Stimulated activated CD8-positive, alpha-beta memory T cell treated with anti-CD3 and anti-CD28 coated beads, Interleukin-7, amount 100 ng/mL, for 1 hour (primary cell): ENCODE data around the gene C1orf52.

ENCODE experiments used
- DNase-seq, 2 donors: peaks; one replicate each; pipeline ENCODE4 v3.0.0-alpha.2; 2020; ENCODE audit warnings: low read depth in 2 of 2

The C1orf52 gene

DNA sequence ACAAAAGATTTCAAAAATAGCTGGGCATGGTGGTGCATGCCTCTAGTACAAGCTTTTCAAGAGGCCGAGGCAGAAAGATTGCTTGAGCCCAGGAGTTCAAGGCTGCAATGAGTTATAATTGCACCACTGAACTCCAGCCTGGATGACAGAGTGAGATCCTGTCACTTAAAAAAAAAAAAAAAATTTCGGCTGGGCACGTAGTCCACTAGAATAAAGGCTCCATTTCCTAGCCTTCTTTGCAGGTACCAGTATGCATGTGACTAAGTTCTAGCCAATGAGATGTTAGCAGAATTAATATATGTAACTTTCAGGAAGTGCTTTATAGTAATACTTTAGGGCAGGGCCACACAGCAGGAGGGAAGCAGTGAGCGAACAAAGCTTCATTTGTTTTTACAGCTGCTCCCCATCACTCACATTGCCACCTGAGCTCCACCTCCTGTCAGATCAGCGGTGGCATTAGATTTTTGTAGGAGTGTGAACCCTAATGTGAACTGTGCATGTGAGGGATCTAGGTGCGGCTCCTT lies 29.8 kb downstream of the C1orf52 start:
- no peak for DNase-seq

DNA sequence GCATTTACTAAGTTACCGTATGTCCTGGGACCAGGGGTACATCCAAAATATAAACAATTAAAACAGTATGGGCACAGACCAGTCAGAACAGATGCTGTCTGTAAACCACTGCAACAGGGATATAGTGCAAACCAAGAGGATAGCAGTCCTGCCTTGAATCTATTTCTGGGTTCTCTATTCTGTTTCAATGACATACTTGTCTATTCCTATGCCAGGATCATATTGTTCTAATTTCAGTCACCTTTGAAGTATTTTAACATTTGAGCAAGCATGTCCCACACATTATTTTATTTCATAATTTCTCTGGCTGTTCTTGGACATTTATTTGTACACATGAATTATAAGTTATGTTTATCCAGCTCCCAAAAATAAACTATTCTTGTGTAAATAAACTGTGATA lies 30.5 kb downstream of the C1orf52 start:
- no peak for DNase-seq

DNA sequence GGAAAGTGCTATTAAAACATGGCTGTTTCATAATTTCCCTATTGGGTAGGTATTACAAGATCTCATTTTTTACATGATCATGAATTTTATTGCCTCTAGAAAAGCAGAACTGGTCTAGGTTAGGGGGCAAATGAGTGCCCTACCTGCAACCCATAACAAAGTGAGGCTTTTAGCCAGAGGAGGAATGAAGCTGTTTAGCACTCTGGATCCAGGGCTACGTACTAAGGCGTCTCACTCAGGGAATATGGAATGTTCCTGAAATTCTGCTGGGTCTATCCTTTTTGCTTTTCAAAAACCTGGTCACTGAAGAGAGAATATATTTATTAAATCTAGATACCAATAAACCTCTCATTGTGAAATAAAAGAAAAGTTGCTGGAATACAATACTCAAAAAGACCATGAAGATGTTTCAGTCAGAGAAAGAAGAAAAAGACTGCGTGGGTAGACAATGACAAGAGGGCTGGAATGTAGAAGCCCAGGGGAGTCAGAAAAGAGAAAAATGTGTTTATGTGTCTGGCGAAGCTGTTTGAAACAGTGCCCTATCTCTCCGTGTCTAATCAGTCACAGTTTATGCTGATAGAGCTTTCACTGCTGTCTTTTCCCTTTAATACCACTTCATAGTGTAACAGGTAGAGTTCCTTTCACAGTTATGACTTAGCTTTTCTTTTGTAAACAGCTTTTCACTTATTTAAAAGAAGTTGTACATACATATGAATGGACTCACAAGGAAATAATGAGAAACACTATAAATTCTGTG lies 33.7 kb downstream of the C1orf52 start:
- DNase-seq: no peak

DNA sequence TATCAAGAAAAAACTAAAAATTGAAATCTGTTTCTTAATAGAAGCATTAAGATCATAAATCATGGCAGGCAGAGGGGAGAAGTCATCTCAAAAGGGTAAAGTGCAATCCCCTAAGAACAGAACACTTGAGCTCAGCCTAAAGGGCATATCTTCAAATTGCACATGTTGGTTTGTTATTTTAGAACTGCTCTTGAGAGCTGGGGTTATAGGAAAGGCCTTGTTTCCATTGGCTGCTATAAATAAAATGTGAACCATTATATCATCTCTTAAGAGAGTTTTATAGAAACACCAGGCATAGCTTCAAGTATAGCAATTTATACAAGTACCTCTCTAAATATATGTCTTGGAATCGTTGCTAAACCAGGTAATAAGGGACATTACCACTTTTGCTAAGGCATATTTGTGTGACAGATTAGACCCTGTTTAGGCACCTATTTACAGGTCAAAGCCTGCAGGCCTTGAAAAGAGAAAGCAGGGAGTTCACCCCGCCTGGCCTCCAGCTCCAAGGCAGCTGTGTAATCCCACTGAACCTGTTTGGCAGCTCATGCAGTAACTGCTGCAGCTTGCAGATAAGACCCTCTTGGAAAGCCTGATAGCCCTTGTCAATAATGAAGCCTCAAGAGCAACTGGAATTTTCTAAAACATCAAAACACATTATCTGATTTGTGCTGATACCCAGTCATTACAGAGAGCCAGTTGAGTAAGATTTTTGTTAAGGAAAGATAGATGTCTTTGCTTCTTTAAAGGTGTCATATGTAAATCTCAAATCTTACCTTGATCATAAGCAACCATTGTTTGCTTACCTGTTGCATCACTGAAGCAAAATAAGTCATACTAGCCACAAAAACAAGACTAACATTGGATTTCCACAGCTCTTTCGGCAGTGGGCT lies 34.5 kb downstream of the C1orf52 start:
- DNase-seq: no peak

DNA sequence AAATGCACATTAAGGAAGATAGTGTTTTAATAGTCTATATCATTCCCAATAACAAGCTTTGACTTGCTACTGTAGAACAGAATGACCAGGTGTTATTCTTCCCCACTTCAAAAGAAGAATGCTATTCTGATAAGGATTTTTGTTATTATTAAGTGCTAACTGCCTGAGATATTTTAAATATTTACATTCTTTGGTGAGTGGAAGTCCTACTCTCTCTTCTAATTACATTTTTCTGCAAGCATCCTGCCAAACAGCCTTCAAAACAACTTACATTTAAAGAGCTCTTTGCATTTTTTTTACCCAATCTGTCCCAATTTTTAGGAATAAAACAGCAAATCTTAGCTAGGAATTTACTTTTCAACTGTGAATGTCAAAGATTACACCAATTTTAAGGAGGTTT lies 35.2 kb downstream of the C1orf52 start:
- DNase-seq: no peak

DNA sequence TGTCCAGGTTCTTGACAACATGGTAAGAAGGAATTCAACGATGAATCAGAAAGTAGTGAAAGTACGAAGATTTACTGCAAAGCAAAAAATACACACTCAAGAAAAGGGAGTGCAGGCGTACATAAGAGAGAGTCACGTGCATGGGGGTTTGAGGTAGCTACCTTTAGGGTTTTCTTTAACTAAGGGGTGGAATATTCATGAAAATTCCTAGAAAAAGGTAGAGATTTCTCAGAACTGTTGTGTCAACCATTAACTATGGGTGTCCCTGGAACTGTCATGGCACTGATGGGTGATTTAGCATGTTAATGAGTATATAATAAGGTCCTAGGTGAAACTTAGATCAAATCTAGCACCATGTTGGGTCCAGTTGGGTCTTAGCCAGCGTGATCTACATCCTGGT lies 36.1 kb downstream of the C1orf52 start:
- DNase-seq: no peak

DNA sequence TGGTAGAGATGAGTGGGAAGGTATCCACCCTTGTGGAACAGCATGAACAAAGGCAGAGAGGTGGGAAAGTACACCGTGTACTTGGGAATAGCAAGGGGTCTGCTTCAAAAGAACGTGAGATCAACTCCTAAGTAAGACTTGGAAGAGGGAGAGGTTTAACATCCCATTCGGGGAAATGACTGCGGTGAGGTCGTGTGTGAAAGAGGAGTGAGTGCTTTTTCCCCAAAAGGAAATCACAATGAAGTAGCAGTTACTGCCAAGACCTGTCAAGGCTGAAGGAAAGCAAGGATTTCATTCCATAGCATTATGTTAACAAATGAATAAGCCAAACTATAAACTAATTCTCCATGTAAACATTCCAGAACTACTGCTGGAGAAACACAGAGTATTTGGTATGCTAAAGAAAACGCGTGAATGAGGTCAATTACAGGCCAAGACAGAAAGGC lies 38.7 kb downstream of the C1orf52 start:
- DNase-seq: no peak

DNA sequence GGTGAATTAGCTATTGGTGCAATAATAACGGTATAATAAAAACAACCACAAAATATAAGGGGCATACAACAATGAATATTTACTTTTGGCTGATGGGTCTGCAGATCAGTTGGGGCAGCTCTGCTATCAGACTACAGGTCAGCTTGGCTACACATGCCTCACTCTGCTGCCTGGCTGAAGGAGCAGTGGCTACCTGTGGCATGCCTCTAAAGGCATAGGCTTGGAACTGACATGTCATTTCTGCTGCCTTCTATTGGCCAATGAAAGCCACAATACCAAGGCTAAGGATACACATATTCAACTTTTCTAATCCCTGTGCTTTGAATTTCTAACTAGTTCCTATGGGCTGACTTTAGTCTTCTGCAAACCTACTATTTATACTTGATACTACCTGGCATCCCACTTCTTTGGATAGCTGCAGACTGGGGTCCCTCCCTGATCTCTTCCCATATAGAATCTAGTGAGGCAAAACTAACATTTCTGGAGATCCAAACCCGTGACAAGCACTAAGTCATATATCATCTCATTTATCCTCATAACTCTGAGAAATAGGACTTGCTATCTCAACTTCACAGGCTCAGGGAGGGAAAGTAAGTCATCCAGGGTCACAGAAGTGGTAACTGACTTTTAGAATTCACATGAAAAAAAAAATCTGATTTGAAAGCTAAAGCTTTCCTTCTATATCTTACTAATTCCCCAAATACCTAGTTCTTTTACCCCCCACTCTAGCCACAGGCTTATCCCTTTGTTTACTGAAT lies 39.4 kb downstream of the C1orf52 start:
- DNase-seq: no peak

DNA sequence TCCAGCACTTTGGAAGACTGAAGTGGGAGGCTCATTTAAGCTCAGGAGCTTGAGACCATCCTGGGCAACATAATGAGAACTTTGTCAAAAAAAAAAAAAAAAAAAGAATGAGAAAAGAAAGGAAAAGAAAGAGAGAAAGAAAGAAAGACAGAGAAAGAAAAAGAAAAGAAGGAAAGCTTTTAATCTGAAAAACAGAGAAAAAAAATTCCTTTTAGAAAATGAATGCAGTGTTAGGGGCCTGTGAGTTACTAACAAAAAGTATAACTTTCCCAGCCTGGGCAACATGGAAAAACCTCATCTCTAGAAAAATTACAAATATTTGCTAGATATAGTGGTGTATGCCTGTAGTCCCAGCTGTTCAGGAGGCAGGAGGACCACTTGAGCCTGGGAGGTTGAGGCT lies 42.8 kb downstream of the C1orf52 start:
- no peak for DNase-seq

DNA sequence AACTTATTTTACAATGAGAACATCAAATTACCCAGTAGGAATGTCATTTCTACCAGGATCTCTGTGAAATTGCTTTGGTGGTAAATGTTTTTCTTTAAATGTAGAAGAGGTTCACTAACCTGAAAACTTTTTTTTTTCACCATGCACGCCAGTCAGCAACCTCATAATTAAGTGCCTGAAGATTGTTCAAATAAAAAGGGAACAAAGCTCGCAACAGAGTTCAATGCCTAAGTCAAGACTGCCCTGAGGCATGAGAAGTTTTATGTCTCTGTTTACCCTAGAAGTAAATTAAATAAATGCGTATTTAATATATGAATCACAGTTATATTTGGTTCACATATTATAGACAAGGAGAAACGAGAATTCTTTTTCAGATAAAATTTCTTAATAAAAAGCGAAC lies 44.8 kb downstream of the C1orf52 start:
- no peak for DNase-seq

DNA sequence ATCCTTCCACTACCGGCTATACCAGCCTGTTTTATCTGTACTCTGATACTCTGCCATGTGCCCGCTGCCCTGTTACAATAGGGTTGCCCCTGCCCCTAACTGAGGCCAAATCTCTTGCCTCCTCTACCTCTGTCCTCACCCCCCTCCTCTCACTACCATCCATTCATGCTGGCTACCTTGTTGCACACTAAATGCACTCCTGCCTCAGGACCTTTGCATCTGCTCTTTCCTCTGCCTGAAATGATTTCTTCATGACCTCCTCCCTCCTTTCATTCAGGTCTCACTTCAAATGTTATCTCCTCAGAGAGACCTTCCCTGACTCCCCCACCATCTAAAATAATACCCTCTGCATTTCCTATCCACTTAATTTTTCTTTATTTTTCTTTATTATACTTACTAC lies 51.0 kb downstream of the C1orf52 start:
- no peak for DNase-seq

DNA sequence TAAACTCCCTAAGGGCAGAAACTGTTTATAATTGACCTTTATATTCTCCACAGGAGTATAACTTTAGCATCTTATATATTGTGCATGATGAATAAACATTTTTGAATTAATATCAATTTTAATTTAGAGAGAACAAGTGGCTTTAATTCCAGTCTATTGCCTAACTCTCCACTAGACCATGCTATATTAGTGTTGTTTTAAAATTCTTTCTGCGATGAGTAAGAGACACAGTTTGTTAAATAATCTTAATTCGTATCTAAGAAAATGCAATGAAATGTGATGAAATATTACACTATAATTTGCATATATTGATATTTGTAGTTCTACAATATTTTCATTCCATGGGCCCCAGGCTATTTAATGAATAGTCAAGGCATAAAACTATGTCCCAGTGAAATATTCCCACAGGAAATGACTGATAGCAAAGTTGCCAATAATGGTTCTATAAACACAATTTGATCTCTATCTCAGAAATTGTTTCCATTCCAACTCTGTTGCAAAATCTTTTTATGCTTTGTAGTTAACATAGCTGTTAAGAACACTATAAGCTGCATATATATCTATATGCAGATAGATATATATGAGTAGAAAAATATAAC lies 55.8 kb downstream of the C1orf52 start:
- DNase-seq: no peak

DNA sequence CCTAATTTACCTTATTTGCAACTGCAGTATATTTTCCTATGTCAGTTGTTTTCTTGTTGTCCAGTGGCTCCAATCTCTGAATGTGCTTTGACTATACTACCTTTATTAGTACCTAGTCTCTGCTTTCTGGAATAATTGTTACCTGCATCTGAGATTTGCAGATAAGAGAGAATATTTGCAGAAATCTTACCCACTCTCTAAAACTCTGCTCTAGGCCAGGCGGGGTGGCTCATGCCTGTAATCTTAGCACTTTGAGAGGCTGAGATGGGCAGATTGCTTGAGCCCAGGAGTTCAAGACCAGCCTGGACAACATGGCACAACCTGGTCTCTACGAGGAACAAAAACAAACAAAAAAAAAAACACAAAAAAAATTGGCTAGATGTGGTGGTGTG lies 56.6 kb downstream of the C1orf52 start:
- DNase-seq: no peak

DNA sequence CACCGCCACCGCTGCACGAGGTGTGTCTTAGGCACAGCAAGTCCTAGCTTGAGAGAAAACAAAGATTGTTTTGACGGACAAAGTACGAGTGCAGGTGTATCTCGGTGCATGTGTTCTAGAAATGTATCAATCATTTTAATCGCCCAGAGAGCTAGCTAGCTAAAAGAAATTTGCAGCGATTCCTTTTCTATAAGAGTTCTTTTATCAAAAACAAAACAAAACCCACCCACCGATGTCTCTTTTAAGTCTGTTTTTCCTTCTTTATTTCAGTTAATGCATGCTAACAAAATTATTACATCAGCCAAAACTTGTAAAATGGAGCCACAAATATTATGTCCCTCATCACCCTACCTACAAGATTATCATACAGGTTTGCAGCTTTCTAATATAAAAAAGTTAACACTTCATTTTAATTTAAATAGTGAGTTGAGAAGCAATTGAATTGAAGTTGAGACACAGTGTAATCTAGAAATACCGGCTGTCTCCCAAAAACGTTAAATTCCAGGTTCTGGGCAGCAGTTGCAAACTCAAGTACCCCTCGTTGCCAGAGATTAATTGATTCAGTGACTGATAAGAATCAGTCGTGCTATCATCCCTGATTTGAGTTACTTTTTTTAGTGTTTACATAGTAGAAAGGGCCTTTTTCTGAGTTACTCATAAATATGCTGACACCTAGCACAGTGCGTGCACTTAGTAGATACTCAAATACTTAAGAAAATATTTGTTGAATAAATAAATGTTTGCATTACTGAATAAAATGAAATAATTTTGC lies 57.2 kb downstream of the C1orf52 start:
- DNase-seq: no peak

DNA sequence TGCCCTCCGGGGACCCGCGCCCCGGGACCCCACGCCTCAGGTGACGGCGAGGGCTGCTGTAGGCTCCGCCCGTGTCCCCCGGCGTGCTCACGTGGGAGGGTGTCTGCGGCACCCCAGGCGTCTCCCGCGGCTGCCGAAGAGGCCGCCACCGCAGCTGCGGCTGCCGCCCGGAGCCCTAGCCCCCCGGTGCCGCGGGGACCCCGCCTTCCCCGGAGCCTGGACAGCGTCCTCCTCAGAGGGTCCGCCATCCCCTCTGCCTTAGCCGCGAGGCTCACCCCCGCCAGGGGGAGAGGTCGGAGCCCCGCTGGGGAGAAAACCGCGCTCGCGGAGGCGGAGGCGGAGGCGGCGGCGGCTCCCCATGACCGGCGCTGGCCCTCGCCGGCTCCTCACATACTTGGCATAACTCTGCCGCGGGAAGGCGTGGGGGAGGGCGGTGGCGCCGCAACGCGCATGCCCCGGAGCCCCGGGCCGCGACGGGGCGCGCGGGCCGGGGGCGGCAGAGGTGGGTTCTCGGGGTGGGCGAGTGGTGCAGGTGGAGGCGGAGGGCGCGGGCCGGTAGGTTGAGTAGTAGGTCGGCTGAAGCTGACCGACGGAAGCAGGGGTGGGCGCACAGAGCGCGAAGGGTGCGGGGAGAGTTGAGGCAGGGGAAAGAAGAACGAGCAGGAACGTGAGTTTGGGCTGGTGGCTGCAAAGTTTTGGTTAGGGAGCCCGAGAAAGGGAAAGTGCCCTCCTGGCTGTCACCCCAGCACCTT lies 57.9 kb downstream of the C1orf52 start:
- DNase-seq: peak; percentile 24 to 36

DNA sequence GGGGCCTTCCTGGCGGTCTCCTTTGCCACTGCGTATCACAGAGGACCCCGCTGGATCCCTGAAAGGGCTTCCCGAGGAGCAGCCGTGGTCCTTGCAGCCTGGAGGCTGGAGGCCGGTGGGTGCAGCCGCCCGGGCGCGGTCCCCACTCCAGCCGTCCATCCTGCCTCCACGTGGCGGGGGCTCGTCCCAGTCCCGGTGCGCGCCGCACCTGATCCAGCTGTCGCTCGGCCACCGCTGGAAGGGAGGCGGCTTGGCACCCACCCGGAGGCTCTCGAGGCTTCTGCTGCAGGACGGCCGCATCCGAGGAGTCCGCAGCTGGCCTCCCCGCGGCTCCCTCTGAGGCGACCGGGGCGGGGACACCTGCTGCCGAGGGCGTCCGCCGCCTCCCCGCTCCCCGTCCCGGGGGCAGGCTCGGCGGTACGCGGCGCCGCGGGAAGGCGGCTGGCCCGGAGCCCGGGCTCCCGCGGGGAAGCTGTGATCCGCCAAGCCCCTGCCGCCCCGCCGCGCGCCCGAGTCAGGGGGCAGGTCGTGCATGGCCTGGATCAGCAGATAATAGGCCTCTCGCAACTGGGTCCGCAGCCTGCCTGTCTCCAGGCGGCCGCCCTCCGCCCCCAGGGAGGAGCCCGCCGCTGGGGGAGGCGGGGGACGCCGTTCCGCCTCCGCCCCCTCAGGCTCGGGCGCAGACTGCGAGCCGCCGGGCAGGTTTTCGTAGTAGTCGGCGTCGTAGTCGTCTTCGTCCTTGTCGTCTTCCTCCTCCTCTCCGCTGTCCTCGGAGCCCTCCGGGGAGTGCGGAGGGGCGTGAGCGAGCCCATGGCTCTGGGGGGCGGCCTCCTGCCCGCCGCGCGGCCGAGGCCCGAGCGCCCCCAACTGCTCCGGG lies 58.8 kb downstream of the C1orf52 start, which contains the start of gene SYDE2:
Gene SYDE2, minus strand, starts transcription at position 554 of the 877 bp plus-strand sequence. Its CDS starts 20 bp downstream, at position 534.
- peak; percentile 49 to 53 for DNase-seq
